ENCODE data around the gene GRAMD1B. TPM values are rescaled to one million over a fixed set of nuclear protein-coding genes. Genes with fewer than 3 reads are reported as not detected.

Gene GRAMD1B
- total RNA-seq, 4 donors from 2014 or later: 31.4 to 152 (median 123) TPM

DNA sequence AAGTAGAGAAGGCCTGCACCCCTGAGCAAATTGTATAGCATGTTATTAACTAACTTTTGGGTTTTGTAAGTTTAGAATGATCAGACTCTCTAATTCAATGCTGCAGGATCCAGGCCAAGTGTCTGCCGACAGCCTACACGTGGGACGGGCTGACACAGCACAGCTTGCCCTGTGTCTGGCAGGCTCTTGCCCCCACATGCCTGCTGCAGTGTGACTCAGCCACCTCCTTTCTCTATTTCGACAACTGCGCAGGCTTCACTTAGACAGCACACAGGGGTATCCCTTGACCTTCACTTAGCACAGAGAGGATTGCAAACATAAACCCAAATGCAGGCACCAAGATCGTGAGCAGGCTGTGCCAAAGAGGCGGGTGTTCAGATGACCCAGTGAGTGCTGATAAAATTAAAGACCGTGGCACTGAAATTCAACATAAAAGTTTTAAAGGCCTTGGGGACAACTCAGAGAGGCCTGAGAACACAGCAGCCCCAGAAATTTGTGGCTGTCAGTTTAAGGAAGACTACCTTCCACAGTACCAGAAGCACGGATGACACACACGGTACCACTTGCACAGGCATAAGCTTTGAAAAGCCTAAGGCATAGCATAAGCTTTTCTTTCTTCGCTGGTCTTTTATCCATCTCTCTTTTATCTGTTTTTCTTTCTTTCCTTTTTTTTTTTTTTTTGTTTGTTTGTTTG lies 186.6 kb downstream of the GRAMD1B start:
- Histone ChIP-seq H3K27ac (no peak overlapping the region), H3K4me3 (no peak overlapping the region), H3K36me3 (peaks cover 0 to 68% (median 0%) of the 10 kb centered on the region in 3 donors), H3K4me1 (no peaks in the 10 kb centered on the region), H3K27me3 (no peaks in the 10 kb centered on the region), H3K9me3 (no peaks in the 10 kb centered on the region)
- DNase-seq: no peak
- TF ChIP-seq, protein P1, sequence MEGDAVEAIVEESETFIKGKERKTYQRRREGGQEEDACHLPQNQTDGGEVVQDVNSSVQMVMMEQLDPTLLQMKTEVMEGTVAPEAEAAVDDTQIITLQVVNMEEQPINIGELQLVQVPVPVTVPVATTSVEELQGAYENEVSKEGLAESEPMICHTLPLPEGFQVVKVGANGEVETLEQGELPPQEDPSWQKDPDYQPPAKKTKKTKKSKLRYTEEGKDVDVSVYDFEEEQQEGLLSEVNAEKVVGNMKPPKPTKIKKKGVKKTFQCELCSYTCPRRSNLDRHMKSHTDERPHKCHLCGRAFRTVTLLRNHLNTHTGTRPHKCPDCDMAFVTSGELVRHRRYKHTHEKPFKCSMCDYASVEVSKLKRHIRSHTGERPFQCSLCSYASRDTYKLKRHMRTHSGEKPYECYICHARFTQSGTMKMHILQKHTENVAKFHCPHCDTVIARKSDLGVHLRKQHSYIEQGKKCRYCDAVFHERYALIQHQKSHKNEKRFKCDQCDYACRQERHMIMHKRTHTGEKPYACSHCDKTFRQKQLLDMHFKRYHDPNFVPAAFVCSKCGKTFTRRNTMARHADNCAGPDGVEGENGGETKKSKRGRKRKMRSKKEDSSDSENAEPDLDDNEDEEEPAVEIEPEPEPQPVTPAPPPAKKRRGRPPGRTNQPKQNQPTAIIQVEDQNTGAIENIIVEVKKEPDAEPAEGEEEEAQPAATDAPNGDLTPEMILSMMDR (IDR thresholded peaks at IDR 0.05): no peak
- TF ChIP-seq POLR2A (IDR thresholded peaks at IDR 0.05): no peak

DNA sequence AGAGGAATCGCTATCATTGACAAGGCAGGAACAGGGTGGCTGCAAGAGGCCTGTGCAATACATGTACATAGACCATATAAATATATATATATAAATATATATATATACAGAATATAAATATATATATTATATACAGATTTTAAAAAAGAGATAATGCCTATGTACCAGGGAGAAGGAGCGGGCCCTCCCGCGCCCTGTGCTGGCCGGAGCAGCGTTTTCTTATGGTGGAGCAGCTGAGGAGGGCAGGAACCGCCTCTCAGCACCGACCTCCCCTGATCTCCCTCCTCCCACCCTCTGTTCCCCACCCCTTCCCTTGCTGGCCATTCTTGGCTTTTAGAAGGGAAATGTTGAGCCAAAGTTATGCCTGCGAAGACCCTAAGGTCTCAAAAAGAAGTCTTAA lies 192.5 kb downstream of the GRAMD1B start:
- Histone ChIP-seq H3K4me1 (no peaks in the 10 kb centered on the region), H3K36me3 (peaks cover 0 to 61% (median 0%) of the 10 kb centered on the region in 3 donors), H3K27me3 (no peaks in the 10 kb centered on the region), H3K27ac (no peak overlapping the region), H3K9me3 (no peaks in the 10 kb centered on the region), H3K4me3 (no peak overlapping the region)
- no peak for TF ChIP-seq POLR2A (IDR thresholded peaks at IDR 0.05)
- TF ChIP-seq, protein P1 (IDR thresholded peaks at IDR 0.05): no peak
- DNase-seq: no peak

DNA sequence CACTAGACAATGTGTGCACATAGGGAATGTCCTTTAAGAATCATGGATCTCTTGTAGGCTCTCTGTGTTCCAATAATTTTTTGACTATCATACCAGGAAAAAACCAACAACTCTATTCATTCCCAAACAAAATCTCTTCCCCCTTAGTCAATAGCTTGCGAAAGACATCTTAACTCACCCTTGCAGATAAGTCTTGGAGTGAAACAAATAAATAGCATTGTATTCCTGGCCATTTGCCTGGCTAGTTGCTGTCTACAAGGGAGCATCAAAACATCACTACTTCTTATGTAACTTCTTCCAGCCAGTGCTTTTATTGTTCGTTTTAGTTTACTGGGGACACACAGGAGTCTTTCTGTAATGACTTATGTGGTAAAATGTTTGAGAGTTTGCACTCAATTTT lies 194.9 kb downstream of the GRAMD1B start:
- TF ChIP-seq, protein P1 (IDR thresholded peaks at IDR 0.05): no peak
- TF ChIP-seq POLR2A (IDR thresholded peaks at IDR 0.05): no peak
- H3K4me3 ChIP-seq: no peak overlapping the region
- peaks cover 0 to 41% (median 0%) of the 10 kb centered on the region in 3 donors for H3K36me3 ChIP-seq
- no peak for DNase-seq
- no peak overlapping the region for H3K27ac ChIP-seq
- no peaks in the 10 kb centered on the region for H3K9me3 ChIP-seq
- no peaks in the 10 kb centered on the region for H3K27me3 ChIP-seq
- H3K4me1 ChIP-seq: no peaks in the 10 kb centered on the region

DNA sequence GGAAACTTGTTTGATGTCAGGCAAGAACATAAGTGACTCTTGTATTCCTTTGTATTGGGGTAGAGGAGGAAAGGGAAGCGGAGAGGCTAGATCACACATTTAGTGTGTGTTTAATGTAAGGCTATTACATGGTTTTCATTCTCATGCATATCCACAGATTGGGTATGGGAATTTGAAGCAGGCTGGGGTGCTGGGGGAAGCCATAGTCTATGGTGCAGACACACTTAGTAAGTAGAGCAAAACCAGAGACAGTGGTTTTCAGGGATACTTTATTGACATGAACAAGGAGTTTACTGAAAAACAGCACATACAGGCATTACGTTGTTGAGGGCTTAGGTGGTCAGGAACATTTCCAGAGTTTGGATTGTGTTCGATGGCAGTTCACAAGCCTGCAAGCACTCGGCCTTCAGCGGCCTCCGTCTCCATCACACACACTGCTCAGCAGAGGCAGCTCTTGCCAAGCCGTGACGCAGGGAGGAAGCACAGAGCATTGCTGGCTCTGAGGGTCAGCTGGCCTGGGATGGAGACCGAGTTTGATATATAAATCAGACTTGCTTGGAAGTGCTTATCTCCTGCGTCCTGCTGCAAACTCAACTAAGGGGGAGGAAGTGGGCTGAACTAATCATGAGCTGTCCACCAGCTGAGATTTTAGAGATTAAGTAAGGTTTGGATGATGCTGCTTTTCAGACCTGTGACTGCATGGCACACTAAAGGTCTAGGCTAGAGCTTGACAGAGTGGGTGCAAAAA lies 199.0 kb downstream of the GRAMD1B start:
- Histone ChIP-seq H3K9me3 (no peaks in the 10 kb centered on the region), H3K27me3 (no peaks in the 10 kb centered on the region), H3K36me3 (peaks cover 0 to 14% (median 0%) of the 10 kb centered on the region in 3 donors), H3K4me3 (no peak overlapping the region), H3K27ac (no peak overlapping the region), H3K4me1 (no peaks in the 10 kb centered on the region)
- TF ChIP-seq POLR2A (IDR thresholded peaks at IDR 0.05): no peak
- TF ChIP-seq, protein P1 (IDR thresholded peaks at IDR 0.05): no peak
- peak in 1 of 3 donors; percentile 22 for DNase-seq

DNA sequence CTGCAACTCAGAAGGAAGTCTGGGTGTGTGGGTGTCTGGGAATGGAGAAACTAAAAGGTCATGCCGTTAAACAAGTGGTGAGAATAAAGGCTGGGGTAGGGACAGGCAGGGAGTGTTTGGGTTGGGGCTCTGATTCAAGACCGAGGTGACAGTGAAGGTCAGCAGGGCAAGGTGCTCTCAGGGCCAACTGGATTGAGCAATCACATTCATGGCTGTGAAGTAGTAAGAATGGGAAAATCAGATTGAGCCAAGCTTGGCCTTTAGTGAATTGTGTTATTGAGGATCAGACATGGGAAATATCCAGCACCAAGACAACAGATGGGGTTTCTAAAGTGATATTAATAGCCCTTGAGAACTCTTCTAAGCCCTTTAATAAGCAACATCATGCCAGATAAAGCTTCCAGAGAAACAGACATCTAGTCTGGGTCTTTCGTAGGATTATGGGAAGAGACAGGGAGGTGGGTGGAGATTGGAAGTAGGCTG lies 200.1 kb downstream of the GRAMD1B start:
- Histone ChIP-seq H3K36me3 (peaks cover 0 to 5% (median 0%) of the 10 kb centered on the region in 3 donors), H3K4me3 (no peak overlapping the region), H3K4me1 (no peaks in the 10 kb centered on the region), H3K9me3 (no peaks in the 10 kb centered on the region), H3K27me3 (no peaks in the 10 kb centered on the region), H3K27ac (no peak overlapping the region)
- DNase-seq: no peak
- TF ChIP-seq, protein P1 (IDR thresholded peaks at IDR 0.05): no peak
- no peak for TF ChIP-seq POLR2A (IDR thresholded peaks at IDR 0.05)
